ENCODE measurements around the gene GFI1. TPM values are rescaled to one million over a fixed set of nuclear protein-coding genes. Genes with fewer than 3 reads are reported as not detected.

The GFI1 gene
- total RNA-seq, 2 experiments from 2014 or later = 79.7 to 85.0 TPM

DNA sequence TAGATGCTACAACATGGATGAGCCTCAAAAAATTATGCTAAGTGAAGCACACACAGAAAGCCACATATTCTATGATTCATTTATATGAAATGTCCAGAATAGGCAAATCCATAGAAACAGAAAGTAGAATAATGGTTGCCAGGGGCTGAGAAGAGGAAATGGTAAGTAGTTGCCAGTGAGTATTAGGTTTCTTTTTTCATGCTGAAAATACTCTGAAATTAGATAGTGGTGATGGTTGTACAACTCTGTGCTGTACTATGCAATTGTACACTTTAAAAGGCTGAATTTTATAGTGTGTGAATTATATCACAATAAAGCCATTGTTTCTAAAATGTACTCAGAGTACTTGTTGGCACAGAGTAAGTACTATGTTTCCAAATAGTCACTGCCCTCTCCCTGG is 15.5 kb upstream of the GFI1 start:
- Mint-ChIP-seq H3K9me3 (no peaks in the 10 kb centered on the region), H3K4me1 (peaks cover 45% of the 10 kb centered on the region), H3K4me3 (no peak overlapping the region), H3K36me3 (peaks cover 6% of the 10 kb centered on the region), H3K27me3 (no peaks in the 10 kb centered on the region), H3K27ac (peak overlapping the region; percentile 80)
- DNase-seq = no peak

DNA sequence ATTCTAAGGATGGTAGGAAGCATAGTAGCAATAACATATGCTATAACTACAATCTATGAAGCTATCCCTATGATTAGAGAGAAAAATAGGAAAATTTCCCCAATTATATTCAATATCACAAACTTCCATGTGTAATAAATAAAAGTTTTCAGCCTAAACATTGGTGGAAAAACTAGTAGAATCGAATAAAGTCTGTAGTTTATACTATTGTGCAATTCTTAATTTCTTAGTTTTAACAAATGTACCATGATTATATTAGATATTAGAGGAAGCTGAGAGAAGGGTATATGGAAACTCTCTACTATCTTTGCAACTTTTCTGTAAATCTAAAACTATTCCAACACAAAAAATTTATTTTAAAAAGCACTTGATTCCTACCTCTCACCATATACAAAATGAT is 13.8 kb upstream of the GFI1 start:
- no peak for DNase-seq
- Mint-ChIP-seq H3K36me3 (peaks cover 5% of the 10 kb centered on the region), H3K9me3 (no peaks in the 10 kb centered on the region), H3K4me1 (peaks cover 48% of the 10 kb centered on the region), H3K27ac (no peak overlapping the region), H3K27me3 (no peaks in the 10 kb centered on the region), H3K4me3 (no peak overlapping the region)

DNA sequence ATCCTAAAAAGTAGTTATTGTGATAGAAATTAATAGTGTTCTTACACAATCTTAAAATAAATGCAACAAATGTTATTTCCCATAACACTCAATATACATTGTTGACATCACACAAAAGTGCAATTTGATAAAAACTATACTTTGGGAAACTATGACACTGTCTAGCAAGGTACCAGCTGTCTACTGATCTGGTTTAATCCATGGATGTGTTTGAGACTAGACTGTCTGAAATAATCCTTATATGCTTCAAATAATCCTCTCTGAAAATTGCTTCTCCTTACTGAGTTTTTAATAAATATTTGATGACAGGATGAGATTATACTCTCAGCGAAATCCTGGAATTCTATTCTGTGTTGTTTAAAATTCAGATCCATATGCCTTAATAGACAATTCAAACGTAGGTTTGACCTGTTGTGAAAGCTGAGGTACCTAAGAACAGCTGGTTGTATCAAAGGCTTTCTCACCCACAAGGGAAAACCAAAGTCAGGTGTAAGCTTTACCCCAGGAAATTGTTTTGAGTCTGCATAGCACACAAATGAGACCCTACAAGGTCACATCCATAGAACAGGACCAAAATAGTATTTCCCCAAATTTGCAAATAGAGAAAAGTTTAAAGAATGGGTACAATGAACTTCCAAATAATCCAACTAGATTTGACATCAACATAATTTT is 8.8 kb upstream of the GFI1 start:
- H3K4me3 Mint-ChIP-seq = no peak overlapping the region
- no peaks in the 10 kb centered on the region for H3K9me3 Mint-ChIP-seq
- H3K27ac Mint-ChIP-seq = no peak overlapping the region

DNA sequence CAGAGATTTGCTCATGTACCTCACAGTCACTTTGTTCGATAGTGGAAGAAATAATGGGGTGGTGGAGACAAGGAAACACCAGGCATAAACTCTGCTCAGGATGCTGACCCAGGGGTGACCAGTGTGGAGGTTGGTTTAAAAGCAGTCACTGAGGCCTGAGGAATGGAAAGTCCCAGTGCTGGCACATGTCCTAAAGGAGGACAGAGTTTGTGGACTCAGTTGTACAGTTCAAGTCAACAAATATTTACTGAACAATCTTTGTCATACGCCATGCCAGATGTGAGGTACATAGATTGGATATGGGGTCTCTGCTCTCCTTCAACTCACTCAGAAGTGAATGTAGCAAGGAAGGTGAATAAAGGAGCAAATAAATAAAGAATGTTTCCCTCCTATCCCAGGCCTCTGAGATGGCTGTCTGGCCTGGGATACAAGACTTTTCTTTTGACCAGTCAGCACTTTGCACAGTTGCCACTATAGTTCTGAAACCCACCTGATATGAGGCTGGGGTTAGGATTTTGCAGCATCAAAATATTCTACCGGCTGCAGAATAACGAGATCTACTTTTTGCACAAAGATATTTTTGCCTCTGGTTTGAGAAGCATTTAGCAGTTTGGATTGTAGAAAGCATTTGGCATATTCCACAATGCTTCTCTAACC is 7.9 kb upstream of the GFI1 start:
- Mint-ChIP-seq H3K36me3 (peaks cover 16% of the 10 kb centered on the region), H3K4me3 (no peak overlapping the region), H3K9me3 (no peaks in the 10 kb centered on the region), H3K27me3 (no peaks in the 10 kb centered on the region), H3K27ac (no peak overlapping the region), H3K4me1 (peaks cover 26% of the 10 kb centered on the region)
- no peak for DNase-seq

More for the DNA sequence above, 8.8 kb upstream of the GFI1 start:
- DNase-seq = no peak
- peaks cover 28% of the 10 kb centered on the region for H3K4me1 Mint-ChIP-seq
- peaks cover 15% of the 10 kb centered on the region for H3K36me3 Mint-ChIP-seq
- H3K27me3 Mint-ChIP-seq = no peaks in the 10 kb centered on the region

DNA sequence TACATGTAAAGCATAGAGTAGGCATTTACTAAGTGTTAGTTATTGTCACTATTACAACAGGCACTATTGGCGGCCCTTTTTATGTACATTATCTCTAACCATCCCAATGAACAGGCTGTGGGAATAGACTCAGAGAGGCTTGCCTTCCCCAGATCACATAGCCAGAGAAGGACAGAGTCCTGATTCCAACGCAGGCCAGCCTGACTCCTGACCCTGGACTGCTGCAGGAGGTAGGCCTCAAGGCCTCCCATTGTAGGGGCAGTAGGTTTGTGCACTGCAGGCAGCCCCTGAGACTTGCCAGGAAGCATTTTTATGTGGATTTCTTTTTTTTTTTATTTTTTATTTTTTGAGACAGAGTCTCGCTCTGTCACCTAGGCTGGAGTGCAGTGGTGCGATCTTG is 6.4 kb upstream of the GFI1 start:
- no peaks in the 10 kb centered on the region for H3K27me3 Mint-ChIP-seq
- H3K36me3 Mint-ChIP-seq = peaks cover 23% of the 10 kb centered on the region
- no peak for DNase-seq
- peaks cover 35% of the 10 kb centered on the region for H3K4me1 Mint-ChIP-seq
- no peaks in the 10 kb centered on the region for H3K9me3 Mint-ChIP-seq
- no peak overlapping the region for H3K4me3 Mint-ChIP-seq
- no peak overlapping the region for H3K27ac Mint-ChIP-seq

DNA sequence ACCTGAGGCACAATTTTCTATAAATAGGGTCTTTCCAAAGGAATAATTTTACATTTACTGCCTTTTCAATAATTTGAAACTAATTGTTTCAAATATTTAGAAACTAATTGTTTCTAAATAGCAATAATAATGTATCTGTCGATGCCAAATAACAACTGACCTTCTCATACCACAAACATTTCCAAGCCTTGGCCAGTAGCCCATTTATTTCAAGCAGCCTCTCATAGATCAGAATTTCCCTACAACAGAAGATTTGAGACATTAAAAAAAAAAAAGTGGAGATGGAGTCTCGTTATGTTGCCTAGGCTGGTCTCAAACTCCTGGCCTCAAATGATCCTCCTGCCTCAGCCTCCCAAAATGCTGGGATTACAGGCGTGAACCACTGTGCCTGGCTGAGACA is 2.1 kb upstream of the GFI1 start:
- H3K4me3 Mint-ChIP-seq = peak overlapping the region; percentile 81
- peaks cover 32% of the 10 kb centered on the region for H3K36me3 Mint-ChIP-seq
- H3K9me3 Mint-ChIP-seq = no peaks in the 10 kb centered on the region
- peak overlapping the region; percentile 88 for H3K27ac Mint-ChIP-seq
- DNase-seq = no peak
- H3K4me1 Mint-ChIP-seq = peaks cover 15% of the 10 kb centered on the region
- peaks cover 5% of the 10 kb centered on the region for H3K27me3 Mint-ChIP-seq

DNA sequence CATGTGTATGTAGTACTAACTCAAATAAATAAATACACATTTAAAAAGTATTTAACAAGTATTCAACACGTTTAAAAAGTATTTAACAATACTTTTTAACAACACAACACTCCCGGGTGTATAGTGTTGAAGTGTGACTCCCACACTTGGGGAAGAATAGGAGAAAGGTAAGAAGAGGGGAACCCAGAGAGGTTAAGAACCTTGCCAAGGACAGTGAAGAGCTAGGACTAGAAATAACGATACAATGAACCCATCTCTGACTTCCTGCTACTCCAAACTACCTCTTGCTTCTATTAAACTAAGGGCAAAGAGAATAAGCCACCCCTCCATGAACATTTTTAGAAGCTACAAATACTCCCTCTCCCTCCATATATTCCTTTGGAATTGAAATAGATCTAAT is 1.7 kb upstream of the GFI1 start:
- H3K36me3 Mint-ChIP-seq = peaks cover 34% of the 10 kb centered on the region
- H3K27ac Mint-ChIP-seq = peak overlapping the region; percentile 88
- H3K27me3 Mint-ChIP-seq = peaks cover 6% of the 10 kb centered on the region
- peak overlapping the region; percentile 81 for H3K4me3 Mint-ChIP-seq
- peaks cover 15% of the 10 kb centered on the region for H3K4me1 Mint-ChIP-seq
- H3K9me3 Mint-ChIP-seq = no peaks in the 10 kb centered on the region
- DNase-seq = no peak

DNA sequence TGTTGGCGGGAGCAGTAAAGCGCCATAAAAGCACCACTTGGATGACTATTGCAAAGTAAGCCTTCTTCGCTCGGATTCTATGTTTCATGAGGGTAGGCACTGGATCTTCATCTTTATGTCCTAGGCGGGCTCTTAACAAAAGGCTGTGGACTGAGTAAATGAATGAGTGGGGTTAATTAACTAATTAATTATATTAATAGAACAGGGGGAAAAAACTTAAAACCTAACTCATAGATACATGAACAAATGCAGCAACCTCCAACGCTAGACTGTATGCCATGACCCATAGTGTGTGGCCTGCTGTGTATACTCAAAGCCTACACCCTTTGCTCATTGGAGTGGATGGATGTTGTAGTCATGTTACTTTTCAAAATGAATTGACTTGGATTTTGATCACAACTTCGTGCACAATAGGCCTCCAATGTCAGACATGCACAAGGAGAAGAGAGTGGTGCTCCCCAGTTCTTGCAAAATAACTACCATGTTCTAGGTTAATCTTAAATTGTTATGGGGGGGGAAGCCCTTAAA is 417 bp upstream of the GFI1 start:
- Mint-ChIP-seq H3K27ac (peak overlapping the region; percentile 88), H3K4me3 (peak overlapping the region; percentile 81), H3K4me1 (peaks cover 20% of the 10 kb centered on the region)

DNA sequence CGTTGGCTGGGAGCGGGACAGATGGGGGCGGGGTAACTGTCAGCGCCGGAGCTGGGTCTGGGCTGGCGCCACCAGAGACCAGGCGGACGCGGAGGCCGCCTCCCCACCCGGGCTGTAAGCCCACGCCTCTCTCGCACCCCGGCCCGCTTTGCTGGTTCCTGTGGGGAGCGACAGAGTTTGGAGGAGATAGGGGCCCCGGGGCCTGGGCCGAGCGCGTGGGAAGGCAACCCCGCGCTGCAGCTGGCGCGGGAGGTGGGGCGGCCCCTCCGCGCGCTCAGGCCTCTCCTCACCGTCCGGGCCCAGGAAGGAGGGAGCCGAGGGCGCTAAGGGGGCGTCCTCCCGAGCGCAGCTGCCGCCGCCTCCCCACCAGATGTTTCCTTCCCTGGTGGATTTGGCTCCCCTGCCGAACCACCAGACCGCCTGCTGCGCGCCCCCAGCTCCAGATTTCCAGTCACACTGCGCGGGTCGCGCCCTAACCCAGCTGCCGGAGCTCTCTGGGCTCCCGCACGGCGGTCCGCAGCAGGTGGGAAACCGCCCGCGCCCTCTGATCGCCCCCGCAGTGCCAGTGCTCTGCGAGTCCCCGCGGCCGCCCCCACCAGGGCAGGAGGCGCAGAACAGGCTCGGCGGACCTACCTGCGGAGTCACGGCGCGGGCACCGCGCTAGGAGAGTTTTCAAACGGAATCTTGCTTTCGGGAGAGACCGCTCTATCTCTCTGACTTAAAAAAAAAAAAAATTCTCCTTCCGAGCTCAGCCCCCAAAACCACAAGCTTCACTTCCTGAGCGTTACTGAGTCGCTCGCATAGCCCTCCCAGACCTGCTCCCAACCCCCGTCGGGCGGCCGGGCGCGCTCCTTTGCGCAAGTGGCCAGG is 1.1 kb downstream of the GFI1 start:
- Mint-ChIP-seq H3K36me3 (peaks cover 50% of the 10 kb centered on the region), H3K4me3 (peak overlapping the region; percentile 94), H3K27me3 (peaks cover 6% of the 10 kb centered on the region), H3K27ac (peak overlapping the region; percentile 98), H3K4me1 (peaks cover 22% of the 10 kb centered on the region), H3K9me3 (no peaks in the 10 kb centered on the region)
- DNase-seq = peak; percentile 96

More for the DNA sequence above, 417 bp upstream of the GFI1 start:
- Mint-ChIP-seq H3K36me3 (peaks cover 39% of the 10 kb centered on the region), H3K9me3 (no peaks in the 10 kb centered on the region), H3K27me3 (peaks cover 6% of the 10 kb centered on the region)
- DNase-seq = no peak

DNA sequence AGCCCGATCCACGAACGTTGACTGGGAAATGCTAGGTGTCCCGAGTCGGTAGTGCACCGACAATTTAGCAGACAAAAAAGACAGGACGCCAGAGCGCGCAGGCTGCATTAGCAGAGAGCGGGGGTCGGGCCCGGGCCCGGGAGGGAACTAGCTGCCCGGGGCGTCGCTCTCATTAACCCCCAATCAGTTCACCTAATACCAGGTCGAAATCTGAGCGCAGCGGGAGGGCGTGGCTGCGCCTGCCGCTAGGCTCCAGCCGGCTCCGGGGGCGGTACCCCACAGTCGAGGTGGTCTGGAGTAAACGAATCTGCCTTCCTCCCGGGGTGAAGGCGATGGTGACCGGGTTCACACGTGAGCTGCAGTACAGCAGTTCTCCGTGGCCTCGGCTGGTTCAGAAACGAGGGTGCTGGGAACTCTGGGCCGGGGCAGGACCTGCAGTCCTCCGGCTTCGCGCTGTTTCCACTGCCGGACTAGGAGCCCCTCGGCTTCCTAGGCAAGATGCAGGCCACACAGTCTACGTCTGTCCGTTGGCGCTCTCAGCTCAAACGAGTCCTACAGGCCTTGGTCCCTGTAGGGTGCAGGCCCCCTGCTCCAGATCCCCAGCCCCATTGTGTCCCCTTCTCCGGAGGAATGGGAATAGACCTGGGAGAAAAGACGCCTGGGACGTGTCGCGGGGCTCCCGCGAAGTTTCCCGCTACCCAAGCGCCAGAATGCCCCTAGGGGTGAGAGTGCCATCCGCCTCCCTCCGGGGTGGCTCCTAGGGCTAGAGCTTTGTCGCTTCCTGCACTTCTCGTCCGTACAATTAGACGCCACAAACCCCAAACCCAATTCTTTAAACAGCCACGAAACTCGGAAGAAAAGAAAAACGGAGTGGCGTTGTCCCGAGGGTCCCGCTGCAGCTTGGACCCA is 2.0 kb downstream of the GFI1 start:
- peak; percentile 89 for DNase-seq
- Mint-ChIP-seq H3K27ac (peak overlapping the region; percentile 97), H3K4me3 (peak overlapping the region; percentile 94), H3K27me3 (peaks cover 6% of the 10 kb centered on the region), H3K9me3 (no peaks in the 10 kb centered on the region), H3K36me3 (peaks cover 54% of the 10 kb centered on the region), H3K4me1 (peaks cover 23% of the 10 kb centered on the region)

DNA sequence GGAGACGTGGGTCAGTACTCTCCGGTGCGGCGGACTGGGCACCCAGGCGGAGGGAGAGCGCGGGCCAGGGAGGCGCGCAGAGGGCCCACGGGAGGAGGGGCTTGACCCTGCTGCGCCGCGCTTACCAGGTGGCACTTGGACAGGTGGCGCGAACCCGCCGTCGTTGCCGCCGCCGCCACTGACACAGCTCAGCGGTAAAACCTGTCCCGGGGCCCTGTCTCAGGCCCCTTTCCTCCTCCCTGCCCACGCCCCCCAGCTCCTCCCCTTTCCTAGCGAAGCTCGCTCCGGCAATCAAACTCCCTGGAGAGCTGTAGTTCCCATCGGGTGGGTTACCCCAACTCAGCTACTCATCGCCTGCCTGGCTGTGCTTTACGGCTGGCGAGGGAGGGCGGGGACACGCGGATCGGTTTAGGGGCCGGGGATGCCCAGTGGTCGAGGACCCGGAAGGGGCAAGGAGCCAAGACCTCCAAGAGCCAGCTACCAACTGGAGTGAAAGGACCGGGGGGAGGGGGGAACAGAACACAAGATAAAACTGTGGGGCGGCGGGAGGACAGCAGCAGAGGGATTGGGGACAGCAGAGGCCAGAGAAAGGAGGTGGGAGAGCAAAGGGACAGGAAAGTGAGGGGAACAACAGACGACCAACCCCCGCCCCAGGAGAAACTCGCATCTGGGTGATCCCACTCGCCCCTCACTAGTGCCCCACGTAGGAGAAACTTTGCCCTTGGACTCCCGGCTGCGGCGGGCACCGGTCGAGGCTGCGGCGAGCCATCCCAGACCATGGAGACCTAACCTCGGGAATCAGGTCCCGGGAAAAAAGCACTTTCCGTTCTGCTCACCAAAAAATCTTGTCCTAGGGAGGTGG is 2.9 kb downstream of the GFI1 start:
- Mint-ChIP-seq H3K36me3 (peaks cover 55% of the 10 kb centered on the region), H3K4me1 (peaks cover 26% of the 10 kb centered on the region), H3K4me3 (peak overlapping the region; percentile 94), H3K9me3 (no peaks in the 10 kb centered on the region), H3K27ac (peak overlapping the region; percentile 97), H3K27me3 (peaks cover 6% of the 10 kb centered on the region)
- peak; percentile 80 for DNase-seq

DNA sequence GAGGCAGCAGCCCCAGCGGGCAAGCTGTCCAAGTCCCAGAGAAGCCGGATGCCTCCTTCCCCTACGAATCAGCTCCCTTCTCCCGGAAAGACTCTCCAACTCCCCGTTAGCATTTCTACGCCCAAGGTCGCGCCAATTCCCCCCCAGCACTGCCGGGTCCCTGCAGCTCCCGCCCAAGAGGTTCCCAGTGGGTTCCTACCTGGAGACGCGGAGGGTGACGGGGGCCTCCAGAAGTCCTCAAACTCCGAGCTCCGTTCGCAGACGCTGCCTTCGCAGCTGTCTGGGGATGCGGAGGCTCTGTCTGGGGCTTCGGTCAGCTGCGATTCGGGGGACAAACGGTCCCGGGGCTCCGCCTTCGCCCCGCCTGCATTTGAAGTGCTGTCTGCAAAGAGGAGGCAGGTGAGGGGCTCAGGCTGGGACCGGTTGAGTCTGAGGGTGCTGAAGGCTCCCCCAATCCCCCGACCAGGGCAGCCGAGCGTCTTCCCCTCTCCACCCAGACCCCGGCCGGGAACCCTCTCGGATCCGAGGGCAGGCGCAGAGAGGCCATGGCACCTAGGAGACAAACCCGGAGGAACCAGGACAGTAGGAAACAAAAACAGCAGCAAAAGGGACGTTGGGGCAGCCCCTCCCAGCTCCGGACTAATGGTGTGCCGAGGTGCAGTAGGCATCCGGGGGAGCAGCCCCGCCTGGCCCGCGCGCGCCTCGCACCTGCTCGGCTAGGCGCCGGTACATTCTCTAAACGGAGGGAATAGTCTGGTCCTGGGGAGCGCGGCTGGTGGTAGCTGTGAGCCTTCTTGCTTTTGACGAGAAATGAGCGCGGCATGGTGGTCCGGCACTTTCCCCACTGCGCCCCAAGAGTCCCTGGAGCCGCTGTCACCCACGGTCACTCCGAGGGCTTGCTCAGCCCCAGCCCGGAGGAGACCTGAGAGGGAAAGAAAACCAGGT is 3.8 kb downstream of the GFI1 start:
- Mint-ChIP-seq H3K4me3 (peak overlapping the region; percentile 94), H3K27me3 (peaks cover 6% of the 10 kb centered on the region), H3K36me3 (peaks cover 60% of the 10 kb centered on the region), H3K27ac (peak overlapping the region; percentile 97), H3K4me1 (peaks cover 30% of the 10 kb centered on the region), H3K9me3 (no peaks in the 10 kb centered on the region)
- DNase-seq = peak; percentile 40
